ENCODE results near the gene CDH13. TPM values are rescaled to one million over a fixed set of nuclear protein-coding genes. Genes with fewer than 3 reads are reported as not detected.

Gene CDH13

Small RNA genes lying within 50 kb of the gene (microRNA-seq; reads per million reads assigned to microRNA genes)
- gene MIR3182 (not detected), gene MIR8058 (not detected)
